GM12878 (cell line): ENCODE results near the gene LEKR1. TPM values are rescaled to one million over a fixed set of nuclear protein-coding genes. Genes with fewer than 3 reads are reported as not detected.

Source experiments
- ATAC-seq: fragments of 200-7000 bp; cut with Tn5 transposase; 3 replicates; pipeline ENCODE4 v1.9.1; 2020; ENCODE audit warnings: mild to moderate bottlenecking, moderate library complexity
- BruUV-seq: library from RNA; stranded (reverse); fragments of 400-500 nt; replicated peaks from 2 replicates; lab custom pipeline; 2021; lab: Mats Ljungman, UMichigan
- CTCF ChIA-PET: fragments of 300-600 bp; sonication (Branson Sonifier 250); formaldehyde crosslinking; extraction: SDS; loops from one replicate; lab custom pipeline; 2021; ENCODE audit warnings: inconsistent platforms; lab: Yijun Ruan, JAX
- POLR2A ChIA-PET: fragments of 350-600 bp; formaldehyde crosslinking; extraction: SDS; loops from one replicate; lab custom pipeline; 2021; ENCODE audit warnings: inconsistent platforms; lab: Charles Lee
- RAD21 ChIA-PET: fragments of 300-600 bp; sonication (Branson Sonifier 250); formaldehyde crosslinking; loops from one replicate; lab custom pipeline; 2023; ENCODE audit warnings: antibody characterized with exemption; ENCODE audit not compliant: unreplicated experiment; lab: Charles Lee
- SMC1A ChIA-PET: fragments of 300-600 bp; sonication (Branson Sonifier 250); formaldehyde crosslinking; loops from one replicate; lab custom pipeline; 2023; ENCODE audit not compliant: unreplicated experiment, uncharacterized antibody; lab: Charles Lee
- DNase-seq: peaks from one replicate; pipeline ENCODE4 v3.0.0-alpha.2; 2011; ENCODE audit warnings: low read depth, low spot score
- FAIRE-seq: peaks from 3 replicates; lab custom pipeline; 2011; peaks lifted over from hg19 to GRCh38; lab: Jason Lieb, UNC
- H2AFZ ChIP-seq: 2 replicates; pipeline ENCODE4 v1.6.0; 2011; ENCODE audit warnings: low read depth, low read length, control low read depth; ENCODE audit not compliant: control insufficient read depth
- H3K27ac ChIP-seq: 2 replicates; pipeline ENCODE4 v1.5.1; 2011; ENCODE audit warnings: control low read depth; ENCODE audit not compliant: control insufficient read depth, insufficient read depth
- H3K27me3 ChIP-seq, 2 experiments: replicated peaks in 1 of 2; 2 replicates each; pipeline versions ENCODE4 v1.6.0 to v1.6.1; 2011; ENCODE audit warnings: low read length in 1 of 2; ENCODE audit not compliant: control insufficient read depth in 2 of 2, insufficient read depth in 2 of 2
- H3K36me3 ChIP-seq, 2 experiments: 2 replicates each; pipeline ENCODE4 v1.5.1; 2011; ENCODE audit warnings: low read length in 1 of 2; ENCODE audit not compliant: control insufficient read depth in 2 of 2, insufficient read depth in 2 of 2
- H3K4me1 ChIP-seq: 2 replicates; pipeline ENCODE4 v1.6.1; 2011; ENCODE audit warnings: mild to moderate bottlenecking, low read length, moderate library complexity, mixed read lengths; ENCODE audit not compliant: control insufficient read depth, insufficient read depth
- H3K4me2 ChIP-seq: 2 replicates; pipeline ENCODE4 v1.6.0; 2011; ENCODE audit warnings: control low read depth; ENCODE audit not compliant: control insufficient read depth, insufficient read depth
- H3K4me3 ChIP-seq: fragments of 200-600 bp; sonication (generic); 2 replicates; pipeline ENCODE4 v1.5.1; 2016
- H3K79me2 ChIP-seq: 2 replicates; pipeline ENCODE4 v1.6.0; 2011; ENCODE audit warnings: low read length; ENCODE audit not compliant: control insufficient read depth, insufficient read depth
- H3K9ac ChIP-seq: 2 replicates; pipeline ENCODE4 v1.8.0; 2011; ENCODE audit warnings: low read length, control low read depth, mixed read lengths; ENCODE audit not compliant: control insufficient read depth, insufficient read depth
- H3K9me3 ChIP-seq: replicated peaks from 3 replicates; pipeline ENCODE4 v1.5.1; 2011; ENCODE audit warnings: mild to moderate bottlenecking, low read length; ENCODE audit not compliant: control insufficient read depth, insufficient read depth
- H4K20me1 ChIP-seq: 2 replicates; pipeline ENCODE4 v1.6.0; 2011; ENCODE audit not compliant: control insufficient read depth, insufficient read depth
- KDM1A ChIP-seq: fragments of 200-600 bp; sonication (generic); IDR thresholded peaks from 2 replicates; pipeline ENCODE4 v1.6.1; 2016; ENCODE audit warnings: borderline replicate concordance
- MLLT1 ChIP-seq: fragments of 450-650 bp; IDR thresholded peaks from 2 replicates; pipeline ENCODE4 v1.6.1; 2016; ENCODE audit warnings: mild to moderate bottlenecking
- MXI1 ChIP-seq: fragments of 150-350 bp; IDR thresholded peaks from 2 replicates; pipeline ENCODE4 v1.6.1; 2011; ENCODE audit warnings: low read depth, mild to moderate bottlenecking, inconsistent platforms, low read length, improper control_type of control experiment
- NFXL1 ChIP-seq: fragments of 450-650 bp; IDR thresholded peaks from 2 replicates; pipeline ENCODE4 v1.6.1; 2017; ENCODE audit warnings: antibody characterized with exemption, mild to moderate bottlenecking, borderline replicate concordance
- PML ChIP-seq: IDR thresholded peaks from 2 replicates; pipeline ENCODE4 v1.6.1; 2012; ENCODE audit warnings: low read length, inconsistent platforms
- RB1 ChIP-seq: fragments of 450-650 bp; formaldehyde crosslinking; IDR thresholded peaks from 2 replicates; pipeline ENCODE4 v1.6.1; 2017; ENCODE audit warnings: mild to moderate bottlenecking, borderline replicate concordance
- RCOR1 ChIP-seq: conservative IDR thresholded peaks from 2 replicates; pipeline ENCODE4 v1.6.1; 2012; ENCODE audit warnings: low read depth, low read length, improper control_type of control experiment
- SUZ12 ChIP-seq: fragments of 200-600 bp; sonication (generic); IDR thresholded peaks from one replicate; pipeline ENCODE4 v1.6.1; 2018; ENCODE audit warnings: antibody characterized with exemption, mild to moderate bottlenecking; ENCODE audit not compliant: unreplicated experiment
- TAF1 ChIP-seq: IDR thresholded peaks from 2 replicates; pipeline ENCODE4 v1.6.1; 2011; ENCODE audit warnings: mild to moderate bottlenecking, low read depth, low read length, borderline replicate concordance
- TCF12 ChIP-seq: IDR thresholded peaks from 2 replicates; pipeline ENCODE4 v1.6.1; 2011; ENCODE audit warnings: low read depth, mild to moderate bottlenecking, low read length
- USF2 ChIP-seq: IDR thresholded peaks from 2 replicates; pipeline ENCODE4 v1.6.1; 2011; ENCODE audit warnings: low read depth, low read length, improper control_type of control experiment, borderline replicate concordance
- ZNF687 ChIP-seq: fragments of 450-650 bp; IDR thresholded peaks from 2 replicates; pipeline ENCODE4 v1.6.1; 2017; ENCODE audit warnings: mild to moderate bottlenecking, moderate library complexity
- WGBS: methylation state at CpG from one replicate; pipeline ENCODE4 v1.1.6; 2016; ENCODE audit warnings: low lambda C conversion rate; ENCODE audit not compliant: insufficient replicate concordance, insufficient coverage; ENCODE audit errors: missing lambda C conversion rate; 5-methylcytosine and 5-hydroxymethylcytosine counted together
- in situ Hi-C: fragments of 300-500 bp; cut with MboI; formaldehyde crosslinking; loops from 9 replicates; pipeline ENCODE4 v1.14.3; 2018; ENCODE audit warnings: mixed read lengths
- intact Hi-C: fragments of 100-400 bp; cut with micrococcal nuclease; formaldehyde crosslinking; loops from one replicate; pipeline ENCODE4 v1.14.2; 2022; ENCODE audit not compliant: unreplicated experiment
- polyA plus RNA-seq, 11 experiments: library from polyadenylated mRNA; depleted of rRNA in 4 of 11; unstranded in 6 of 11; stranded (reverse) in 5 of 11; fragments of >200 nt; fragmentation: Nextera tagmentation in 4 of 11; fragmentation: Illumina TruSeq in 1 of 11; extraction: Ambion mirVana in 4 of 11; extraction: Trizol in 1 of 11; gene quantifications; 1 replicate in 1 of 11; 2 replicates in 10 of 11; pipeline versions ENCODE4 v1.2.1 to v1.2.3, GENCODE V29; 2011 to 2016; ENCODE audit warnings: inconsistent platforms in 2 of 11, missing spikeins in 2 of 11, low read depth in 1 of 11
- total RNA-seq, 4 experiments: library from RNA; depleted of rRNA in 3 of 4; stranded (reverse); fragments of >200 nt in 3 of 4; fragmentation: Illumina TruSeq in 1 of 4; extraction: Trizol in 1 of 4; gene quantifications; 2 replicates each; pipeline versions ENCODE4 v1.2.1 to v1.2.3, GENCODE V29; 2013 to 2021

LEKR1 gene
- total and polyA plus RNA-seq, 10 of the 15 experiments (the other 5 are each of a cell fraction or from before 2014, with no cell fraction given) = 0.48 to 3.2 (median 1.3) TPM

GRCh38 chr3:157027861-157028745 lies 201.9 kb downstream of the LEKR1 start:
- Histone ChIP-seq H3K4me3 (no peak overlapping the region), H2AFZ (no peak overlapping the region), H3K4me1 (no peaks in the 10 kb centered on the region), H3K27ac (no peak overlapping the region), H3K9me3 (no peaks in the 10 kb centered on the region; the same call in 2 of the 3 replicates), H3K27me3 (no peaks in the 10 kb centered on the region), H3K79me2 (no peaks in the 10 kb centered on the region), H3K36me3 (no peaks in the 10 kb centered on the region), H4K20me1 (no peaks in the 10 kb centered on the region), H3K9ac (no peak overlapping the region), H3K4me2 (no peak overlapping the region)
- intact Hi-C loops = no loop called here
- 77% methylated on average over 7 of the region's 7 CpGs for WGBS
- ChIA-PET POLR2A (no interaction called here), RAD21 (interaction anchor here (1.2 to 1.6 kb wide), 2 partner anchors 49 to 109 kb away, joined by 3 read pairs; no protein-coding TSS in a partner anchor), CTCF (no interaction called here), SMC1A (interaction anchor here (0.7 to 1.4 kb wide), 6 partner anchors 17 to 132 kb away, joined by 3 read pairs; no protein-coding TSS in a partner anchor)
- FAIRE-seq (no peak), DNase-seq (no peak), ATAC-seq (no peak)
- no TSS peak for BruUV-seq
- in situ Hi-C loops = no loop called here
- TF ChIP-seq TAF1 (no peak), USF2 (no peak), RB1 (no peak), MXI1 (no peak), ZNF687 (no peak), KDM1A (no peak), TCF12 (no peak), SUZ12 (no peak), NFXL1 (no peak), MLLT1 (no peak), PML (no peak), RCOR1 (no peak)
